Kidney epithelial cell (primary cell): ENCODE data around the gene MAP4. TPM values are rescaled to one million over a fixed set of nuclear protein-coding genes. Genes with fewer than 3 reads are reported as not detected.

Source experiments
- DNase-seq: peaks from one replicate; pipeline ENCODE4 v3.0.0-alpha.2; 2010; ENCODE audit warnings: low read depth
- H3K27me3 ChIP-seq: 2 replicates; pipeline ENCODE4 v1.6.0; 2011; ENCODE audit warnings: low read length; ENCODE audit not compliant: control insufficient read depth, insufficient read depth
- H3K36me3 ChIP-seq: 2 replicates; pipeline ENCODE4 v1.5.1; 2011; ENCODE audit warnings: low read length; ENCODE audit not compliant: control insufficient read depth, insufficient read depth
- H3K4me3 ChIP-seq: 2 replicates; pipeline ENCODE4 v1.5.1; 2011; ENCODE audit warnings: low read depth, mild to moderate bottlenecking, control low read depth, low read length
- total RNA-seq: library from RNA; depleted of rRNA; stranded (reverse); fragments of >200 nt; gene quantifications from 2 replicates; pipeline ENCODE4 v1.2.3, GENCODE V29; 2015
- TF ChIP-seq, protein P1 (sequence below): IDR thresholded peaks from 2 replicates; pipeline ENCODE4 v1.5.1; 2011; ENCODE audit warnings: mild to moderate bottlenecking, moderate library complexity, low read length, control low read depth, inconsistent platforms; ENCODE audit not compliant: insufficient read depth, poor library complexity, severe bottlenecking

The MAP4 gene
- total RNA-seq, 1 donor from 2014 or later = 123 TPM

DNA sequence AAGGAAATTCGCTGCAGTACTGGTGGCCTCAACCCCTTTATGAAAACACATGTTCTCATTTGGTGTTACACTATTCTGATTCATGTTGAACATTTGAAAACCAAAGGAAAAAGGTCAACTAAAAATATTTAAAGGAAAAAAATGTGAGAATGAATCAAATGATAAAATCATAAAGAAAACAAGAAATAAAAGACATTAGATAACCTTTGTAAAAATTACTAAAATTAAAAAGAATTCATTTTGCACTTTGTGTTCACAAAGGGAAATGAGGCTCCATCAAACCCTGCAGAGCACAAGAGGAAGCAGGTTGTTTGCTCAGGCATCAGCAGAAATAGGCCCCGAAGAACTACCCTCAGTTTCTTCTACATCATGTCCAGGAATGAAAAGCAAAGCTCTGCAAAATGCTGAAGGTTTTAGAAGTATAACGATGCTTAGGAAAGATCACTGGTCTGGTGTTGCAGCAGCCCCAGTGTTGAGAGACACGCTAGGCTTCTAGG, 41.2 kb downstream of the MAP4 start:
- TF ChIP-seq, protein P1, sequence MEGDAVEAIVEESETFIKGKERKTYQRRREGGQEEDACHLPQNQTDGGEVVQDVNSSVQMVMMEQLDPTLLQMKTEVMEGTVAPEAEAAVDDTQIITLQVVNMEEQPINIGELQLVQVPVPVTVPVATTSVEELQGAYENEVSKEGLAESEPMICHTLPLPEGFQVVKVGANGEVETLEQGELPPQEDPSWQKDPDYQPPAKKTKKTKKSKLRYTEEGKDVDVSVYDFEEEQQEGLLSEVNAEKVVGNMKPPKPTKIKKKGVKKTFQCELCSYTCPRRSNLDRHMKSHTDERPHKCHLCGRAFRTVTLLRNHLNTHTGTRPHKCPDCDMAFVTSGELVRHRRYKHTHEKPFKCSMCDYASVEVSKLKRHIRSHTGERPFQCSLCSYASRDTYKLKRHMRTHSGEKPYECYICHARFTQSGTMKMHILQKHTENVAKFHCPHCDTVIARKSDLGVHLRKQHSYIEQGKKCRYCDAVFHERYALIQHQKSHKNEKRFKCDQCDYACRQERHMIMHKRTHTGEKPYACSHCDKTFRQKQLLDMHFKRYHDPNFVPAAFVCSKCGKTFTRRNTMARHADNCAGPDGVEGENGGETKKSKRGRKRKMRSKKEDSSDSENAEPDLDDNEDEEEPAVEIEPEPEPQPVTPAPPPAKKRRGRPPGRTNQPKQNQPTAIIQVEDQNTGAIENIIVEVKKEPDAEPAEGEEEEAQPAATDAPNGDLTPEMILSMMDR = no peak
- no peaks in the 10 kb centered on the region for H3K36me3 ChIP-seq
- H3K27me3 ChIP-seq = no peaks in the 10 kb centered on the region
- no peak for DNase-seq
- no peak overlapping the region for H3K4me3 ChIP-seq

DNA sequence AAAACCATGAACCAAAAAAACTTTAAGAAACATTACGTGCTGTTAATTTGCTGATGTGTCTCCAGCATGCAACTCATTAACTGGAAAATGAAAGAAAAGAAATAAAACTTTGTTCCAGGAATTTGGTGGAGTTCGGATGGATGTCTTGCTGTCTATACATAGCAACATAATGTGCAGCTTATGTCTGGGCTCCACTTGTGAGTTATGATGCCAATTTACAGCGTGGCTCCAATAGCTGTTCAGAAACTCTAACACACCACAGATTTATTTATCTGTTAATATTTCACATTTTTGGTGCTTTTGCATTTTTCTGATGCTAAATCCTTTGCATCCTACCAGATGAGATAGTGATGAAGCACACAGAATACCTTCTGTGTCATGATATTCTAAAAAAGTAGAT, 45.1 kb downstream of the MAP4 start:
- no peak for DNase-seq
- H3K27me3 ChIP-seq = no peaks in the 10 kb centered on the region
- no peaks in the 10 kb centered on the region for H3K36me3 ChIP-seq
- TF ChIP-seq, protein P1 = no peak
- no peak overlapping the region for H3K4me3 ChIP-seq

DNA sequence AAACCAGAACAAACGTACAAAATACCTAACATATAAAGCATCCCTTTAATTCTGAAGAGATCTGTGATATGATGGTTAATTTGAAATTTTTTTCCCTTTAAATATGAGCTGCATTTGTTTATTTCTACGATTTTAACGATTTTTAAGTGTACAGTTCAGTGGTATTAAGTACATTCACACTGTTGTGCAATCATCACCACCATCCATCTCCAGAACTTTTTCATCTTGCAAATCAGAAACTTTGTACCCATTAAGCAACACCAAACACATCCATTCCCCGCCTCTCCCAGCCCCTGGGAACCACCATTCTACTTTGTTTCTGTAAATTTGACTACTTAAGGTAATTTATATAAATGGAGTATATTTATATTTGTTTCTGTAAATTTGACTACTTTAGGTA, 51.5 kb downstream of the MAP4 start:
- TF ChIP-seq, protein P1 = no peak
- Histone ChIP-seq H3K4me3 (no peak overlapping the region), H3K36me3 (no peaks in the 10 kb centered on the region), H3K27me3 (no peaks in the 10 kb centered on the region)
- no peak for DNase-seq

GRCh38 chr3:47961815-47962606, 54.2 kb downstream of the MAP4 start:
- Histone ChIP-seq H3K27me3 (no peaks in the 10 kb centered on the region), H3K36me3 (no peaks in the 10 kb centered on the region), H3K4me3 (no peak overlapping the region)
- TF ChIP-seq, protein P1 = no peak
- DNase-seq = no peak

- TF ChIP-seq, protein P1 = no peak
- no peak overlapping the region for H3K4me3 ChIP-seq
- no peak for DNase-seq
- H3K36me3 ChIP-seq = no peaks in the 10 kb centered on the region
- H3K27me3 ChIP-seq = no peaks in the 10 kb centered on the region
Observed at GRCh38 chr3:47961036-47961435, 55.2 kb downstream of the MAP4 start.

DNA sequence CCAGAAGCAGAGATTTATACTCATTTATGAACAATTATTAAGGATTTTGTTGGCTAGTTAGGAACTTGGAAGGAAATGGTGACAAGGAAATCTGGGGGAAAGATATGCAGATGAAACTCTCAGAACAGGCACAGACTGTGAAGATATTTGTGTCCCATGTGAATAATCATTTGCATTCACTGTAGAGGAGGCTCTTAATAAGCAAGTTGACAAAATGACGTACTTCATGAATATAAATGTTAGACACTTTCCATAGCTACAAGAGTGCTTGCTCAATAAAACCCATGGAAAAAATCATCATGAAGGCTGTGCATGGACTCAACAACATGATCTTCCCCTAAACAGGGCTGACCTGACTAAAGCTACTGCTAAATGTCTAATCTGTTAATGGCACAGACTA, 59.7 kb downstream of the MAP4 start:
- TF ChIP-seq, protein P1 = no peak
- Histone ChIP-seq H3K36me3 (no peaks in the 10 kb centered on the region), H3K27me3 (no peaks in the 10 kb centered on the region), H3K4me3 (no peak overlapping the region)
- no peak for DNase-seq
